ENCODE data around the gene ATRNL1.

GRCh38 chr10:115580239-115580638 lies 487.1 kb downstream of the ATRNL1 start:
- TF ChIP-seq, protein P1, sequence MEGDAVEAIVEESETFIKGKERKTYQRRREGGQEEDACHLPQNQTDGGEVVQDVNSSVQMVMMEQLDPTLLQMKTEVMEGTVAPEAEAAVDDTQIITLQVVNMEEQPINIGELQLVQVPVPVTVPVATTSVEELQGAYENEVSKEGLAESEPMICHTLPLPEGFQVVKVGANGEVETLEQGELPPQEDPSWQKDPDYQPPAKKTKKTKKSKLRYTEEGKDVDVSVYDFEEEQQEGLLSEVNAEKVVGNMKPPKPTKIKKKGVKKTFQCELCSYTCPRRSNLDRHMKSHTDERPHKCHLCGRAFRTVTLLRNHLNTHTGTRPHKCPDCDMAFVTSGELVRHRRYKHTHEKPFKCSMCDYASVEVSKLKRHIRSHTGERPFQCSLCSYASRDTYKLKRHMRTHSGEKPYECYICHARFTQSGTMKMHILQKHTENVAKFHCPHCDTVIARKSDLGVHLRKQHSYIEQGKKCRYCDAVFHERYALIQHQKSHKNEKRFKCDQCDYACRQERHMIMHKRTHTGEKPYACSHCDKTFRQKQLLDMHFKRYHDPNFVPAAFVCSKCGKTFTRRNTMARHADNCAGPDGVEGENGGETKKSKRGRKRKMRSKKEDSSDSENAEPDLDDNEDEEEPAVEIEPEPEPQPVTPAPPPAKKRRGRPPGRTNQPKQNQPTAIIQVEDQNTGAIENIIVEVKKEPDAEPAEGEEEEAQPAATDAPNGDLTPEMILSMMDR (IDR thresholded peaks at IDR 0.05) = no peak
- no peak for TF ChIP-seq POLR2A (IDR thresholded peaks at IDR 0.05)
